Skeletal muscle tissue (tissue), 4 donors: ENCODE results near the gene GCC1. TPM values are rescaled to one million over a fixed set of nuclear protein-coding genes. Genes with fewer than 3 reads are reported as not detected.
"Not testable (repeated sequence)": the region's sequence is repeated elsewhere in the genome, so short reads cannot be mapped to it uniquely, and the experiment has no call there.

Source experiments
- H3K27ac ChIP-seq: one replicate; pipeline ENCODE4 v1.7.0; 2013; ENCODE audit warnings: mild to moderate bottlenecking, low read depth, low read length, inconsistent platforms
- H3K27me3 ChIP-seq, 3 donors: one replicate each; pipeline ENCODE4 v1.7.0; 2013; ENCODE audit warnings: low read length in 3 of 3; ENCODE audit not compliant: control insufficient read depth in 3 of 3, insufficient read depth in 3 of 3
- H3K36me3 ChIP-seq, 3 donors: one replicate each; pipeline ENCODE4 v1.7.0; 2013; ENCODE audit warnings: low read length in 3 of 3; ENCODE audit not compliant: control insufficient read depth in 3 of 3, insufficient read depth in 3 of 3
- H3K4me1 ChIP-seq, 3 donors: one replicate each; pipeline ENCODE4 v1.7.0; 2013; ENCODE audit warnings: low read length in 3 of 3, mild to moderate bottlenecking in 3 of 3; ENCODE audit not compliant: control insufficient read depth in 3 of 3, insufficient read depth in 3 of 3
- H3K4me3 ChIP-seq, 3 donors: one replicate each; pipeline ENCODE4 v1.7.0; 2013; ENCODE audit warnings: low read length in 3 of 3
- H3K9ac ChIP-seq, 3 donors: one replicate each; pipeline ENCODE4 v1.7.0; 2013; ENCODE audit warnings: low read length in 3 of 3, mild to moderate bottlenecking in 3 of 3, moderate library complexity in 2 of 3, low read depth in 1 of 3
- H3K9me3 ChIP-seq, 3 donors: one replicate each; pipeline ENCODE4 v1.7.0; 2013; ENCODE audit warnings: low read length in 3 of 3; ENCODE audit not compliant: control insufficient read depth in 3 of 3
- total RNA-seq: library from RNA; depleted of rRNA; stranded (reverse); fragments of >200 nt; gene quantifications from one replicate; pipeline ENCODE4 v1.2.3, GENCODE V29; 2014
- donor health status: Osteomylitis.

GCC1 gene
- total RNA-seq, 1 donor from 2014 or later: 14.6 TPM

DNA sequence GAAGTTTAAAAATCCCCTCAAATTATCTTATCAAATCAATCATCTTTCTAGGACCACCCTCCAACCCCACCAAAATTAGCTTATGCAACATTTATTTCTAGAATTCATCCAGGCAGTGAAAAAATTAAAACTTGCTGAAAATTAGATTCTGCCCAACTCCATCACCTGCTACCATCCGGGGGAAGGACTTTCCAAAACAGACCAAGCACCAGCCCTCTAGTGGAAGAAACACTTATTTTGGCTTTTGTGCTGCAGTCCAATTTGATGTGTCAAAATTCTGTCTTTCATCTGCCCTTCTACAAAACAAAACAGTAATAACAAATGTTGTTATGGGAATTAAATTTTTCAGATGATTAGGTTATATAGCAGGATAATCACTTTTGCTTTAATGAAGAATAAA, 35.1 kb downstream of the GCC1 start:
- H3K9me3 ChIP-seq: no peaks in the 10 kb centered on the region
- H3K4me3 ChIP-seq: no peak overlapping the region
- H3K36me3 ChIP-seq: no peaks in the 10 kb centered on the region
- no peak overlapping the region for H3K27ac ChIP-seq
- no peaks in the 10 kb centered on the region for H3K27me3 ChIP-seq
- no peaks in the 10 kb centered on the region for H3K4me1 ChIP-seq
- no peak overlapping the region for H3K9ac ChIP-seq

DNA sequence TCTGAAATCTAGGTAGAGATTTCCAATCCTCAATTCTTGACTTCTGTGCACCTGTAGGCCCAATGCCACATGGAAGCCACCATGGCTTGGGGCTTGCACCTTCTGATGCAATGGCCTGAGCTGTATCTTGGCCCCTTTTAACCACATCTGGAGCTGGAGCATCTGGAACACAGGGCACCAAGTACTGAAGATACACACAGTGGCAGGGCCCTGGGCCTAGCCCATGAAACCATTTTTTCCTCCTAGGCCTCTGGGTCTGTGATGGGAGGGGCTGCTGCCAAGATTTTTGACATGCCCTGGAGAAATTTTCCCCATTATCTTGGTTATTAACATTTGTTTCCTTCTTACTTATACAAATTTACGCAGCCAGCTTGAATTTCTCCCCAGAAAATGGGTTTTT, 39.1 kb downstream of the GCC1 start:
- Histone ChIP-seq H3K9ac (no peak overlapping the region), H3K9me3 (no peaks in the 10 kb centered on the region), H3K36me3 (no peaks in the 10 kb centered on the region), H3K27ac (no peak overlapping the region), H3K27me3 (no peaks in the 10 kb centered on the region), H3K4me3 (no peak overlapping the region), H3K4me1 (no peaks in the 10 kb centered on the region)

DNA sequence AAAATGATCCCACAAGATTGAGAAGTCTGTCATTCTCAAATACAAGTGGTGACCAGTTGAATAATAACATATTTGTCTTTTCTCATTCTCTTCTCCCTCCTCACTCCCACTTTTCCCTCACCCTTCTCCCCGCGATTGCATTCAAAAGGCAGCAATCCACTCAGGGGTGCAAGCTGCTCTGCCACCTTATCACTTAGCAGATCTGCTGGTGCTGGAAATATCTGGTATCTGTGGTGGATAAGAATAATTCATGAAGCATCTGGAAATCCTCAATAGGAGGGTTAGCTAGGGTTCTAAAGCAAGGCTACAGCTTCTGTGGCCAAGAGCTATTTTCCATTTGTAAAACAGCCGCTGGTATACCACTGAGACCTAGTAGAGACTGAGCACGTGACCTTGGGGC, 43.8 kb downstream of the GCC1 start:
- Histone ChIP-seq H3K36me3 (no peaks in the 10 kb centered on the region), H3K27me3 (peaks cover 5 to 10% (median 5%) of the 10 kb centered on the region in 3 donors), H3K27ac (no peak overlapping the region), H3K4me3 (no peak overlapping the region), H3K9me3 (no peaks in the 10 kb centered on the region), H3K9ac (no peak overlapping the region), H3K4me1 (no peaks in the 10 kb centered on the region)

DNA sequence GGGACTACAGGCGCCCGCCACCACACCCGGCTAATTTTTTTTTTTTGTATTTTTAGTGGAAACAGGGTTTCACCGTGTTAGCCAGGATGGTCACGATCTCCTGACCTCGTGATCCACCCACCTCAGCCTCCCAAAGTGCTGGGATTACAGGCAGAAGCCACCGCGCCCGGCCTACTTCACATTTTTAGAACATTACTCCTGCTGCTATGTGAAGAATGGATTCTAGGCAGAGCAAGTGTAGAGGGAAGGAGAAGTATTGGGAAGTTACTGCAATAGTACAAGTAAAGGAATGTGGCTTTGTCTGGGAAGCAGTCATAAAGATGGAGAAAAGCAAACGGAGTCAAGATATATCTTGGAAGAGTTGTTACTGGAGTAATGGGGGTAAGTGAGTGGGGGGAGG, 44.9 kb downstream of the GCC1 start:
- H3K4me1 ChIP-seq, H3K4me3 ChIP-seq, H3K27ac ChIP-seq, H3K36me3 ChIP-seq, H3K9me3 ChIP-seq, H3K9ac ChIP-seq: not testable (repeated sequence)
- peaks cover 5 to 14% (median 7%) of the 10 kb centered on the region in 3 donors for H3K27me3 ChIP-seq

DNA sequence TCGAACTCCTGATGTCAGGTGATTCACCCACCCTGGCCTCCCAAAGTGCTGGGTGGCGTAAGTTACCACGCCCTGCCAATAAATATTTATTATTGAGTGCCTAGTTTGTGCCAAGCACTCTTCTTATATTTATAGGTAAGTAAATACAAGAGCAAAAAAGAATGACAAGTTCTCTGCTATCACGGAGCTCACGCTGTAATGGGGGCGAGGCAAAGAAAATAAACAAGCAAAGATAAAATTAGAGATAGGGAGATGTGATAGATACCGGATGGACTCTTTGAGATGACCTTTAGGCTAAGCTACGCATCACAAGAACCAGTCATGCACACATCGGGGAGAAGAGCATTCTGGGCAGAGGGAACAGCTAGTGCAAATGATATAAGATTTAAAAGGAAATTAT, 46.3 kb downstream of the GCC1 start:
- Histone ChIP-seq H3K27ac (no peak overlapping the region), H3K27me3 (peaks cover 5 to 14% (median 12%) of the 10 kb centered on the region in 3 donors), H3K4me1 (no peaks in the 10 kb centered on the region), H3K9me3 (no peaks in the 10 kb centered on the region), H3K36me3 (no peaks in the 10 kb centered on the region), H3K4me3 (no peak overlapping the region), H3K9ac (no peak overlapping the region)

DNA sequence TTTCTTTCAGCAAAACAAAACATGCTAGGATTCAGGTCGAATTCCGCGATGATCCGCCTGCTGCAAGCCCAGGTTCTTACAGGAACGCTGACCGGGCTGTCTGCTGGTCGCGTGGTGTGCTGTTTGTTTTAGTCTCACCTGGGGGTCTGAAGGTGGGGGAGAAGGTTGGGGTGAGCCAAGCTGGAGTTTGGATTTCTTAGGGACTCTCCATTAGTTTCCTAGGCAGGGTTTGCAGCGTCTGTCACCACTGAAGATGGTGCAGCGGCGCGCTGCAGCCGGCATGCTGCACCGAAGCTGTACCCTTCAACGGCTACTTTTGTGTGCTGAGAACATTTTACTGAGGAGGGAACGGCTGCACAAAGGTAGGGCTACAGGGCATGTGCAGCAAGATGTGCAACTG, 48.7 kb downstream of the GCC1 start:
- H3K27ac ChIP-seq: no peak overlapping the region
- no peak overlapping the region for H3K9ac ChIP-seq
- no peaks in the 10 kb centered on the region for H3K36me3 ChIP-seq
- H3K4me3 ChIP-seq: peak overlapping the region in 1 of 3 donors; percentile 6
- H3K9me3 ChIP-seq: no peaks in the 10 kb centered on the region
- no peaks in the 10 kb centered on the region for H3K4me1 ChIP-seq
- H3K27me3 ChIP-seq: peaks cover 5 to 14% (median 12%) of the 10 kb centered on the region in 3 donors

DNA sequence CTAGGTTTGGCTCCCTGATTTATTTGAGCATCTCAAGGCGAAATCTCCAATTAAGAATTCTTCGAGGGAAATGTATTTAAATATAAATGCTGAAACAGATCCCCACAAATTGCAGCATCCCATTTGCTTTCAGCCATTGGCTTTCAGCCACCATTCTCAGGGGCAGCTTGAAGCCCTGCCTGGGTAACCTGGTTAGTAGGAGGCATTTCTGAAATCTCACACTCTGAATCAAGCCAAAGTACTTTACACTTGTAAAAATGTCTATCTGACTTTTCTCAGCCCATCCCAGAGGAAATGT, 49.1 kb downstream of the GCC1 start:
- Histone ChIP-seq H3K27me3 (peaks cover 5 to 14% (median 12%) of the 10 kb centered on the region in 3 donors), H3K4me3 (no peak overlapping the region), H3K9ac (no peak overlapping the region), H3K9me3 (no peaks in the 10 kb centered on the region), H3K36me3 (no peaks in the 10 kb centered on the region), H3K4me1 (no peaks in the 10 kb centered on the region), H3K27ac (no peak overlapping the region)

DNA sequence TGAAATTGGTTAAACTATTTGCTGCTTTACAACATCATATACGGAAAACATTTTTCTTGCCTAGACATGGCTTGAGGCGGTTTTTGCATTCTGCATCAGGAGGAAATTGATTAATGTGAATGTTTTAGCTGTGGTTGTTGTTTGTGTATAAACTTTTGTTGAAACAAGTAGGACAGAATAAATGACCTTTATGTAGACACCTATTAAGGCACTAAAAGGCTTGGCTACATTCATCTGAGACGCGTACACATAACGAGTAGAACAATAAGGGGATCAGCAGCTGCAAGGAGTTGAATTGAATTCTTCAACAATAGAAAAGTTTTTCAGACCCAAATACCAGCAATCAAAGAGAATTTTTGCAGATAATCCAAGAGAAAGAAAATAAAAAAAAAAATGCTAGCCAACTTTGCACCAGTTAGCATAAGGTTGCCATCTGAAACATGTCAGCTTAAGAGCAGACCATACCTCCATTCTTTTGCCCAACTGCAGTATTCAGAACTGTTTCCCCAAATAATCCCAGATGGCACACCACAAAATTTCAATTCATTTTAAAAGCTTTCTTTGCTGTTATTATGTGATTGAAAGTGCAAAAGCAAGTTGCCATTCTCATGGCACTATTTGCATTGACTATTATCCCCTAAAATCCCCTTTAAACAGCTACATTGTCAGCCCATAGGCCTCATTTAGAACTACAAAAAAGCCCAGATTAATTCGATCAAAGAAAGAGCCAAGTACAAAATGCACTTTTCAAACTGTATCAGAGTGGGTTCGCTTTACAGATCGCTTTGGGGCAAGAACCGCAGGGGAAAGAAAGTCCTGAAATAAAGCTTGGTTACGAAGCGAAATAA, 49.6 kb downstream of the GCC1 start:
- Histone ChIP-seq H3K4me1 (no peaks in the 10 kb centered on the region), H3K36me3 (no peaks in the 10 kb centered on the region), H3K27ac (no peak overlapping the region), H3K9me3 (no peaks in the 10 kb centered on the region), H3K9ac (no peak overlapping the region), H3K4me3 (no peak overlapping the region), H3K27me3 (peaks cover 5 to 14% (median 12%) of the 10 kb centered on the region in 3 donors)

DNA sequence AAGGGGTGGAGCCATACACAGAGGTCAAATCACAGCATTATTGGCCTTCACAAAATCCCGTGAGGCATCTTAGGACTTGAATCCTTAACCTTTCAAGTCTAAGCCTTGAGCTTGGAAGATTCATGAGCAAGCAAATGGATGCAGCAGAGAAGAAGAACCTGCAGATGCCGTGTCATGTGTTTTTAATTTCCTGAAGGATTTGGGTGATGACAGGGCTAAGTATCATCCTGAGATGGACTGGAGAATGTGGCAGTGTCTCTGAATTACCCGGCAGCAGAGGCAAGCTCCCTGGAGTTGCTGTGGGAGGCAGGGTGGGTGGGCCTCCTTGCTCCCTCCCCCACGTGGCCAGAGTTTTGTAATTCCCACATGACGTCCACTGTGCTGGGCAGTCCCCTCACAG, 50.8 kb downstream of the GCC1 start:
- Histone ChIP-seq H3K9me3 (peaks cover 0 to 1% (median 0%) of the 10 kb centered on the region in 3 donors), H3K36me3 (no peaks in the 10 kb centered on the region), H3K27ac (no peak overlapping the region), H3K9ac (no peak overlapping the region), H3K4me1 (no peaks in the 10 kb centered on the region), H3K27me3 (peaks cover 5 to 14% (median 12%) of the 10 kb centered on the region in 3 donors), H3K4me3 (no peak overlapping the region)

DNA sequence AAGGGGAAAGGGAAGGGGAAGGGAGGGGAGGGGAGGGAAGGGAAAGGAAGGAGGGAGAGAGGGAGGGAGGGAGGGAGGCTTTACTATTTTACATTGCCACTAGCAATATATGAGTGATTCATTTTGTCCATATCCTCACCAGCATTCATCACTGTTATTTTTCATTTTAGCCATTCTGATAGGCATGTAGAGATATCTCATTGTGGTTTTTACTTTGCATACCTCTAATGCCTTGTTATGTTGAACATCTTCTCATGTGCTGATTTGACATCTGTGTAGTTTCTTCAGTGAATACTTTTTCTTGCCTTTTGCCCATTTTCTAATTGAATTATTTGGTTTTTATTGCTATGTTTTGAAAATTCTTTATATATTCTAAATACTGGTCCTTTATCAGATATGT, 52.7 kb downstream of the GCC1 start:
- Histone ChIP-seq H3K4me3 (no peak overlapping the region), H3K36me3 (no peaks in the 10 kb centered on the region), H3K27ac (no peak overlapping the region), H3K4me1 (no peaks in the 10 kb centered on the region), H3K27me3 (peaks cover 5 to 12% (median 8%) of the 10 kb centered on the region in 3 donors), H3K9ac (no peak overlapping the region), H3K9me3 (peaks cover 0 to 1% (median 0%) of the 10 kb centered on the region in 3 donors)
